ENCODE measurements around the gene DLST.
A peak's percentile ranks its signal among the peaks of the same experiment; 100 is the strongest.

The DLST gene

DNA sequence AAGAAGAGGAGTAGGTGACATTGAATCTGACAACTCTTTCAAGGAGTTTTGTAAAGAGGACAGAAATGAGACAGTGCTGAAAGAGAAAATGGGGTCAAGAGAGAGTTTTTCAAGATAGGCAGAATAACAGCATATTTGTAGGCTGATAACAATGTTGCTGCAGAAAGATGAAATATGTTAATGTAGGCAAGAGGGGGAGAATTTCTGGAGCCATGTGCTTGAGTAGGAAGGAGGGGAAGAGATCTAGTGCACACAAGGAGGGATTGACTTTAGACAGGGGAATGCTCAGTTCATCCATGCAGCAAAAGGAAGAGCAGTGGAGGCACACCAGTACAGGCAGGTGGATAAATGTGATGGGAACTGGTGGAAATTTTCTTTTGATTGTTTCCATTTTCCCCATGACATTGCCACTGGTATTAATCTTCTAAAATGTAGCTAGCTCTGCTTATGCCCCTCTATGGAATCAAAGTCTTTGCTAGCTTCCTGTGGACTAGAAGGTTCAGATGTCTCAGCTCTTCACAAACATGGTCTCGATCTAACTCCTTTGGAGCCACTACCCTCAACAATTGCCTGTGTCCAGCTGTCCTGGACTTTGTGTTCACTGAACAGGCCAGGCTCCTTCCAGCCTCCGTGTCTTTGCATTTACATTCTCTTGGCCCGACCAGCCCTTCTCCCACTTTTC lies 14.9 kb upstream of the DLST start:
- TF ChIP-seq, protein P1, sequence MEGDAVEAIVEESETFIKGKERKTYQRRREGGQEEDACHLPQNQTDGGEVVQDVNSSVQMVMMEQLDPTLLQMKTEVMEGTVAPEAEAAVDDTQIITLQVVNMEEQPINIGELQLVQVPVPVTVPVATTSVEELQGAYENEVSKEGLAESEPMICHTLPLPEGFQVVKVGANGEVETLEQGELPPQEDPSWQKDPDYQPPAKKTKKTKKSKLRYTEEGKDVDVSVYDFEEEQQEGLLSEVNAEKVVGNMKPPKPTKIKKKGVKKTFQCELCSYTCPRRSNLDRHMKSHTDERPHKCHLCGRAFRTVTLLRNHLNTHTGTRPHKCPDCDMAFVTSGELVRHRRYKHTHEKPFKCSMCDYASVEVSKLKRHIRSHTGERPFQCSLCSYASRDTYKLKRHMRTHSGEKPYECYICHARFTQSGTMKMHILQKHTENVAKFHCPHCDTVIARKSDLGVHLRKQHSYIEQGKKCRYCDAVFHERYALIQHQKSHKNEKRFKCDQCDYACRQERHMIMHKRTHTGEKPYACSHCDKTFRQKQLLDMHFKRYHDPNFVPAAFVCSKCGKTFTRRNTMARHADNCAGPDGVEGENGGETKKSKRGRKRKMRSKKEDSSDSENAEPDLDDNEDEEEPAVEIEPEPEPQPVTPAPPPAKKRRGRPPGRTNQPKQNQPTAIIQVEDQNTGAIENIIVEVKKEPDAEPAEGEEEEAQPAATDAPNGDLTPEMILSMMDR (IDR thresholded peaks at IDR 0.05; ENCODE audit: low read length, missing control alignments), result no peak
- DNase-seq (ENCODE audit: low read depth), result no peak
- H3K4me3 ChIP-seq (replicated peaks; ENCODE audit: low read depth, low read length), result no peak overlapping the region

DNA sequence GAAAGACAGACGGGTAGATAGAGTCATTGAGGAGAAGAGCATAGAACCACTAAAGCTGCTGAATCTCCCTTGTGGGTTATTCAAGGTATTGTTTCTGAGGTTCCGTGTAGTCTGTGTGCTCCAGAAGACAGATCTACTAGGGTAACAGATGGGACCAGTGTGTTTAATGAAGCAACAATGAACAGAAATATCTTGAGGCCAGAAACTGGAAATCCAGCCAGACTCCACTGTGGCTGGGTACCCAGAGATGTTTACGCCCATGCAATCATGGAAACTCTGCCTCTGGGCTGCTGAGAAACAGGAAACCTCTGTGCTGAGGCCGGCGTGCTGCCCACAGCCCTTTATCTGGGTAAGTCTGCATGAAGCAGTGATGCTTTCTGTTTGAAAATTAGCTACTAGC lies 14.0 kb upstream of the DLST start:
- no peak overlapping the region for H3K4me3 ChIP-seq (replicated peaks; ENCODE audit: low read depth, low read length)
- TF ChIP-seq, protein P1 (IDR thresholded peaks at IDR 0.05; ENCODE audit: low read length, missing control alignments), result no peak
- peak; percentile 50 for DNase-seq (ENCODE audit: low read depth)

GRCh38 chr14:74868739-74869138 lies 13.0 kb upstream of the DLST start:
- TF ChIP-seq, protein P1 (IDR thresholded peaks at IDR 0.05; ENCODE audit: low read length, missing control alignments), result no peak
- DNase-seq (ENCODE audit: low read depth), result no peak
- no peak overlapping the region for H3K4me3 ChIP-seq (replicated peaks; ENCODE audit: low read depth, low read length)

DNA sequence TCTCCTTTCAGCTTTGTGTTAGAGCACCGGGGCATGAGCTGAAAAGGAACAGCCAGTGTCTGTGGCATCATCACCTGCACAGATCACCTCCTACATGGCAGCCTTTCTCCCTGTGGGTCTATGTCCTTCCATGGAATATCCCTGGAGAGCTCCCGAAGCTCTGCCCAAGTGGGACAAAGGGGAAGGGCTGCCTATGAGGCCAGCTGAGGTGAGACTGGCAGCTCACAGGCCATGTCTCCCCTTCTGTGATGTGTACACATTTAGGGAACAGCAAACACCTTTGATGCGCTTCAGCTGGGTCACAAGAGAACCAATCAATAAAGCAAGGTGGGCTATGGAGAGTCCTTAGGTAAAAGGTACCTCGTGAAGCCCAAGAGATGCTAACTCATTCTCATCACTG lies 9.9 kb upstream of the DLST start:
- TF ChIP-seq, protein P1 (IDR thresholded peaks at IDR 0.05; ENCODE audit: low read length, missing control alignments), result no peak
- no peak overlapping the region for H3K4me3 ChIP-seq (replicated peaks; ENCODE audit: low read depth, low read length)
- no peak for DNase-seq (ENCODE audit: low read depth)

DNA sequence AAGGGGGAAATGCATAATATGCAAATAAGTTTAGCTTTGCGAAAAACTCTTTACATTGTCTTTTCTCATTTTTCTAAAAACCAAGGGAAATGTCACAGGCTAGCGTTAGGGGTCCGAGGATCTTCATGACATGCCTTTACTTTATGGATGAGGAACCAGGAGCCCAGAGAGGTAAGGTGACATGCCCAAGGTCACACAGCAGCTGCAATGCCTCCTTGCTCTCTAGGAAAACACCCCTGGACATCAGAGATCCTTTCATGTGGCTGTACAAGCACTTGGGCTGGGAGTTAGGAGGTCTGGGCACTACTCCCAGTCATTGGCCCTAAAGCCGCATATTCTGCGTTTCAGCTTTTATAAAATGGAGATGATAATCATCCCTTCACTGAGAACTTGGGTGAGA lies 6.5 kb upstream of the DLST start:
- H3K4me3 ChIP-seq (replicated peaks; ENCODE audit: low read depth, low read length), result no peak overlapping the region
- no peak for DNase-seq (ENCODE audit: low read depth)
- TF ChIP-seq, protein P1 (IDR thresholded peaks at IDR 0.05; ENCODE audit: low read length, missing control alignments), result no peak

DNA sequence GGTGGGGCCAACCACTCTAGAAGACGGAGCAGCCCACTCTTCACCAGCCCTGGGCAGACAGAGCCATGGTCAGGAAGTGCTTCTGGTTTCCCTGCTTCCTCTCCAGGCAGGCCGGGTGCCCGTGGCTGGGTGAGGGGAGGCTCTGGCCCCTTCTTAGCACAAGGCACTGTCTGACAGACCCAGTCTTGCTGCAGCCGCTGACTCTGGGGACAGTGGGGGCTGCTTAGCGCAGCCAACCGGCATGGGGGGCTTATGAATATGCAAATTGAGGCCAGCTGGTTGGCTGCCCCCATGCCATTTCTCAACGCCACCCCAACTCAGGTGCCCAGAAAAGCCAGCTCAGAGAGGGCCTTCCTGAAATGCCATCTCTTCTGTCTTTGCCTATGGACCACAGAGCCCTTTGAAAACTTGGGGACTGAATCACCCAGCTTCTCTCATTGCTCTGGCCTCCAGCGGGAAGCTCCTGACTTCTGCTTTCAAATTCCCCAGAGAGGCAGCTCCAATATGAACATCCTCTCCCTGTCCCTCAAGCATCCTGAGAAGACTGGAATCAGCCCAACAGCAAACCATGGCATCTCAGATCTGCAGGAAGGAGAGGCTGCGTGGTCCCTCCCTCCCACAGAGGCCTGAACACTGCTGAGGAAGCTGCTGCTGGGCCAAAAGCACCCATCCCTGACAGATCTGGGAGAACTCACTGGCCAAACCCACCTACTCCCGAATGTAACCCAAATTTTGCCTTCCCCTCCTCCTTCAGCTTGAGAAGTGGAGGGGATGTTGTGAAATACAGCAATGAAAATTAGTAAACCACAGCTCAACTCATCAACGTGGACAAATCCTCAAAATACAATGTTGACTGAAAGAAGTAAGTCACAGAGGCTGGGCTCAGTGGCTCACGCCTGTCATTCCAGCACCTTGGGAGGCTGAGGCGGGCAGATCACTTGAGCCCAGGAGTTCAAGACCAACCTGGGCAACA lies 5.5 kb upstream of the DLST start, which contains the start of gene PROX2:
Gene PROX2, minus strand, starts transcription at position 205 of the 973 bp plus-strand sequence. CDS start 12,311 bp downstream, outside the sequence.
- H3K4me3 ChIP-seq (replicated peaks; ENCODE audit: low read depth, low read length), result no peak within 1 kb of the TSS
- TF ChIP-seq, protein P1 (IDR thresholded peaks at IDR 0.05; ENCODE audit: low read length, missing control alignments), result no peak
- no peak for DNase-seq (ENCODE audit: low read depth)

All from fibroblast of pulmonary artery (primary cell).